Right lobe of liver (tissue), 6 donors: ENCODE measurements around the gene SRPRA. TPM values are rescaled to one million over a fixed set of nuclear protein-coding genes. Genes with fewer than 3 reads are reported as not detected.

Experiments
- ATAC-seq, 4 donors: fragments of 200-7000 bp; cut with Tn5 transposase; one replicate each; pipeline ENCODE4 v1.9.1; 2020; ENCODE audit warnings: mild to moderate bottlenecking in 4 of 4, moderate library complexity in 4 of 4
- DNase-seq, 3 donors: peaks; one replicate each; pipeline ENCODE4 v3.0.0-alpha.2; 2020
- H3K27ac ChIP-seq, 3 donors: fragments of 200-600 bp; one replicate each; pipeline ENCODE4 v1.8.0; 2022
- H3K27me3 ChIP-seq, 2 donors: fragments of 200-600 bp; one replicate each; pipeline ENCODE4 v1.8.0; 2022
- H3K36me3 ChIP-seq, 4 donors: fragments of 200-600 bp; sonication (generic) in 1 of 4; one replicate each; pipeline versions ENCODE4 v1.5.1 to v1.8.0; 2017 to 2022; ENCODE audit warnings: control low read depth in 1 of 4
- H3K4me1 ChIP-seq, 4 donors: fragments of 200-600 bp; sonication (generic) in 1 of 4; one replicate each; pipeline versions ENCODE4 v1.5.1 to v1.8.0; 2017 to 2022; ENCODE audit warnings: control low read depth in 1 of 4
- H3K4me3 ChIP-seq, 3 donors: fragments of 200-600 bp; one replicate each; pipeline ENCODE4 v1.8.0; 2022
- H3K9me3 ChIP-seq, 4 donors: fragments of 200-600 bp; sonication (generic) in 1 of 4; one replicate each; pipeline versions ENCODE4 v1.5.1 to v1.8.0; 2017 to 2022; ENCODE audit warnings: control low read depth in 1 of 4
- POLR2A ChIP-seq: fragments of 450-650 bp; IDR thresholded peaks from one replicate; pipeline ENCODE4 v1.6.1; 2017; ENCODE audit warnings: antibody characterized with exemption, mild to moderate bottlenecking
- WGBS: methylation state at CpG from one replicate; pipeline ENCODE4 v1.1.6; 2018; ENCODE audit warnings: low coverage, low lambda C conversion rate; ENCODE audit not compliant: insufficient coverage; ENCODE audit errors: missing lambda C conversion rate; 5-methylcytosine and 5-hydroxymethylcytosine counted together
- intact Hi-C, 2 donors: fragments of 100-400 bp; cut with DNase I; formaldehyde crosslinking; loops; one replicate each; pipeline versions ENCODE4 v1.11.2 to v1.14.1; 2022
- total RNA-seq, 6 experiments: library from RNA; depleted of rRNA in 2 of 6; stranded (reverse); fragments of >200 nt in 2 of 6; fragmentation: NEBNext Ultra II Directional in 3 of 6; extraction: Animal tissue kit (Norgen Biotek cat#: 25700) in 3 of 6; gene quantifications; one replicate each; pipeline versions ENCODE4 v1.1.0 to v1.2.4, GENCODE V29; 2016 to 2023
- TF ChIP-seq, protein P1 (sequence below), 4 donors: fragments of 200-600 bp in 3 of 4; fragments of 450-650 bp in 1 of 4; IDR thresholded peaks; one replicate each; pipeline versions ENCODE4 v1.5.1 to v1.8.0; 2016 to 2022; ENCODE audit warnings: antibody characterized with exemption in 4 of 4, mild to moderate bottlenecking in 2 of 4
- donor health status: DM: no; HTN: yes; CAD: no.
- donor health status: DM: no; HTN: no; CAD: no.
- donor health status: DM: no; HTN: no; CAD: no.
- donor health status: DM: no; HTN: yes; CAD: no.
- donor health status: DM: no; HTN: yes; CAD: no.

SRPRA gene
- total RNA-seq, 6 experiments from 2014 or later = 95.0 to 150 (median 122) TPM

DNA sequence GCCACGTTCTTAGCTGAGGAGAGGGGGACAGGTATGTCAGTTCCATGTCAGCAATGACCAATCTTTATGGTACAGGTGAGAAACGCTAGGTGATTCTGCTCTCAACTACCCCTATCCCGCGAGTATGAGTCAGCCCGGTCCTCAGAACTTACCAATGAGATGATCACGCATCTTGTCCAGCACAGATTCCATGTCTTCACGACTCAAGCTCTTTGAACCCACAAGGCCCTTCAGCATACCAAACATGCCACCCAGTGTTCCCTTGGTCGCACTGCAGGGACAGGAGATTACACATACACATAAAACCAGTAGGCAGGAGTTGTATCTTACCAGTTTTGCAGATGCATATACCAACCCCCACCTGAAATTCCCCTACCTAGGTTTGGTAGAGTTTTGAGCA, 2.9 kb downstream of the SRPRA start:
- TF ChIP-seq, protein P1, sequence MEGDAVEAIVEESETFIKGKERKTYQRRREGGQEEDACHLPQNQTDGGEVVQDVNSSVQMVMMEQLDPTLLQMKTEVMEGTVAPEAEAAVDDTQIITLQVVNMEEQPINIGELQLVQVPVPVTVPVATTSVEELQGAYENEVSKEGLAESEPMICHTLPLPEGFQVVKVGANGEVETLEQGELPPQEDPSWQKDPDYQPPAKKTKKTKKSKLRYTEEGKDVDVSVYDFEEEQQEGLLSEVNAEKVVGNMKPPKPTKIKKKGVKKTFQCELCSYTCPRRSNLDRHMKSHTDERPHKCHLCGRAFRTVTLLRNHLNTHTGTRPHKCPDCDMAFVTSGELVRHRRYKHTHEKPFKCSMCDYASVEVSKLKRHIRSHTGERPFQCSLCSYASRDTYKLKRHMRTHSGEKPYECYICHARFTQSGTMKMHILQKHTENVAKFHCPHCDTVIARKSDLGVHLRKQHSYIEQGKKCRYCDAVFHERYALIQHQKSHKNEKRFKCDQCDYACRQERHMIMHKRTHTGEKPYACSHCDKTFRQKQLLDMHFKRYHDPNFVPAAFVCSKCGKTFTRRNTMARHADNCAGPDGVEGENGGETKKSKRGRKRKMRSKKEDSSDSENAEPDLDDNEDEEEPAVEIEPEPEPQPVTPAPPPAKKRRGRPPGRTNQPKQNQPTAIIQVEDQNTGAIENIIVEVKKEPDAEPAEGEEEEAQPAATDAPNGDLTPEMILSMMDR (IDR thresholded peaks at IDR 0.05) = no peak
- no peak for TF ChIP-seq POLR2A
- no peaks in the 10 kb centered on the region for H3K27me3 ChIP-seq
- 92% methylated on average over 2 of the region's 8 CpGs for WGBS

DNA sequence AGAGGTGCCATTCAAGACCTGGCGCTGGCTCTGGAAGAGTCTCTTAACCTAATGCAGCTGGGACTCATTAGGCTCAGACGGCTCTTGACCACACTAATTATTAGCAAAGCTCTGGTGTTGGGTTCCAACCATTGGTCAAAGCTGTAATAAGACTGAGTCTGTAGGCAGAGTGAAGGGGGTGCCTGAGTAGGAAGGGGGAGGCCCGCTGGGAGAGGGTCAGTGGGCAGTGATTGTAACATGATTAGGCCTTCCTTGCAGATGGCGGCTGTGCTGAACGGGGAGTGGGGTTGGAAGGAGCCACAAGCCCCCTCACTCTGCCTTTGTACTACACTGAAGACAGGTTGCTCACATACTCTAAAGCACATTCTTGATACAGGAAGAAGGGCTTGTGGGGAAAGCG, 5.2 kb downstream of the SRPRA start:
- no peak overlapping the region for H3K4me3 ChIP-seq
- H3K27ac ChIP-seq = no peak overlapping the region
- intact Hi-C loops = loop anchor here in 1 of 2 donors (10.0 kb wide), 1 partner anchor 49 kb away; the partner anchor contains the start of genes FAM118B and RPUSD4
- no peak for ATAC-seq
- H3K4me1 ChIP-seq = peaks cover 0 to 7% (median 0%) of the 10 kb centered on the region in 4 donors
- no peaks in the 10 kb centered on the region for H3K27me3 ChIP-seq
- TF ChIP-seq, protein P1 (IDR thresholded peaks at IDR 0.05) = no peak
- TF ChIP-seq POLR2A = no peak
- peaks cover 7 to 60% (median 31%) of the 10 kb centered on the region in 4 donors for H3K36me3 ChIP-seq
- 60% methylated on average over 2 of the region's 6 CpGs for WGBS
- no peaks in the 10 kb centered on the region for H3K9me3 ChIP-seq
- no peak for DNase-seq

More for the DNA sequence above, 2.9 kb downstream of the SRPRA start:
- DNase-seq (no peak), ATAC-seq (no peak)
- no peak overlapping the region for H3K4me3 ChIP-seq
- no peak overlapping the region for H3K27ac ChIP-seq
- intact Hi-C loops = loop anchor here in 1 of 2 donors (10.0 kb wide), 1 partner anchor 51 kb away; the partner anchor contains the start of genes FAM118B and RPUSD4
- H3K9me3 ChIP-seq = no peaks in the 10 kb centered on the region
- peaks cover 0 to 15% (median 4%) of the 10 kb centered on the region in 4 donors for H3K4me1 ChIP-seq
- H3K36me3 ChIP-seq = peaks cover 7 to 60% (median 31%) of the 10 kb centered on the region in 4 donors

DNA sequence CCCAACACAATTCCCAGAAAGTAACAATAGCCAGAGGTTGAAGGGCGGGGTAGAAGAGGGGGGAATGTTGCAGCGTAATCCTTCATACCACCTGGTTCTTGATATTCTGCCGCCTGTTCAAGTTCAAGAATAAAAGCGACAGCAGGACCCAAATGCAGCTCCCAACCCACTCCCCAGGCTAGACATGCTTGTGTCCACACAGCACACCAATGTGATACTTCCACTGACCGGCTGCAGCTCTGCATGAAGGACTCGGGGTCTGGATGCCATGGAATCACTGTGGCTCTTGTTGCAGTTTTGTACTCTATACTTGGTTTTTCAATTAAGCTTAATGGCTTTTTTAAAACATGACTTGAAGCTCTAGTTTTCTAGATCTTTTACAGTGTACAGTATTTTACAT, 6.5 kb downstream of the SRPRA start:
- DNase-seq (no peak), ATAC-seq (no peak)
- Histone ChIP-seq H3K27ac (no peak overlapping the region), H3K4me3 (no peak overlapping the region), H3K4me1 (peaks cover 0 to 4% (median 0%) of the 10 kb centered on the region in 4 donors), H3K9me3 (no peaks in the 10 kb centered on the region), H3K27me3 (no peaks in the 10 kb centered on the region), H3K36me3 (peaks cover 7 to 60% (median 31%) of the 10 kb centered on the region in 4 donors)
- intact Hi-C loops = loop anchor here in 1 of 2 donors (10.0 kb wide), 1 partner anchor 47 kb away; the partner anchor contains the start of genes FAM118B and RPUSD4
- WGBS = 100% methylated on average over 3 of the region's 6 CpGs
- TF ChIP-seq POLR2A = no peak
- TF ChIP-seq, protein P1 (IDR thresholded peaks at IDR 0.05) = no peak

DNA sequence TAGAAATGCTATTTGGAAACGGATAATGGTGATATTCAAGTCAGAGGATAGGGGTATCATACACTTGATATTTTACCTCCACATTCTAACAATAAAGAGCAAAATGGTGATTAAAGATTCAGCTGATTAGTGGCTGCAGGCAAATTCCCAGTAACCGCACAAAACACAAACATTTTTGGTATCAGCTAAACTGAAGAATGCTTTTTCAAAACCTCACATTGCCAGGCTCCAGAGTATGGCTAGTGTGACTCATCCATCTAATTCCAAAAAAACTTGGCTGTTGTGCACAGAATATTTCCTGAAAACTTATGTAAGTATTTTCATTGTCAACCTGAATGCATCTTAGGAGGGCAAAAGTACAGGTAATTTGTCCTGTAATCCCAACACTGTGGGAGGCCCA, 10.9 kb downstream of the SRPRA start:
- no peaks in the 10 kb centered on the region for H3K4me1 ChIP-seq
- H3K27me3 ChIP-seq = no peaks in the 10 kb centered on the region
- TF ChIP-seq, protein P1 (IDR thresholded peaks at IDR 0.05) = no peak
- TF ChIP-seq POLR2A = no peak
- DNase-seq (no peak), ATAC-seq (no peak)
- 94% methylated on average over 2 of the region's 2 CpGs for WGBS
- no peaks in the 10 kb centered on the region for H3K9me3 ChIP-seq
- peaks cover 0 to 19% (median 6%) of the 10 kb centered on the region in 4 donors for H3K36me3 ChIP-seq
- intact Hi-C loops = no loop called here
- H3K27ac ChIP-seq = no peak overlapping the region
- H3K4me3 ChIP-seq = no peak overlapping the region
